IPS-15b (cell line): ENCODE results near the gene B3GALT5.

ENCODE experiments used
- H3K27me3 ChIP-seq: one replicate; pipeline ENCODE4 v1.6.1; 2013; ENCODE audit warnings: low read length; ENCODE audit not compliant: control insufficient read depth, insufficient read depth
- H3K36me3 ChIP-seq: one replicate; pipeline ENCODE4 v1.6.1; 2013; ENCODE audit warnings: low read length; ENCODE audit not compliant: control insufficient read depth, insufficient read depth
- H3K4me1 ChIP-seq: one replicate; pipeline ENCODE4 v1.6.1; 2013; ENCODE audit warnings: mild to moderate bottlenecking, low read length; ENCODE audit not compliant: control insufficient read depth, insufficient read depth
- H3K4me3 ChIP-seq: one replicate; pipeline ENCODE4 v1.5.1; 2013; ENCODE audit warnings: low read depth, low read length
- H3K9ac ChIP-seq: one replicate; pipeline ENCODE4 v1.6.1; 2013; ENCODE audit warnings: low read depth, mild to moderate bottlenecking, low read length
- H3K9me3 ChIP-seq: one replicate; pipeline ENCODE4 v1.6.1; 2013; ENCODE audit warnings: mild to moderate bottlenecking, low read length; ENCODE audit not compliant: control insufficient read depth, insufficient read depth

B3GALT5 gene

DNA sequence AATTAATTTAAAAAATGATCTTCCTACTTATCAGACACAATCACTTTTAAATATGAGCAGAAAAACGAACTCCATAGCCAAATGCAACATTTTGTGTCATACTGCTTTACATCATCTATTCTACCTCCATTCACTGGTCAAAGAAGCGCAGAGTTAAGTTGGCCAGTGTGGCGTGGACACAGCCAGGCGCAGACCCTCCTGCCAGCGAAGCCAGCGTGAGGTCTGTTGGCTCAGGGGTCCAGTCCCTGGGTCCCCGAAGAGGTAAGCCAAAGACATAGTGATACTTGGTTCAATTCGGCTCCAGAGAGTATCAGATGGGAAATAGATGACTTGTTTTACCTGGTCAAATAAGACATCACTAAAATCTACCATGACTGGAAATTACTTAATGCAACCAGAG is 59.2 kb downstream of the B3GALT5 start:
- Histone ChIP-seq H3K36me3 (peaks cover 4% of the 10 kb centered on the region), H3K4me3 (no peak overlapping the region), H3K9me3 (no peaks in the 10 kb centered on the region), H3K9ac (no peak overlapping the region), H3K27me3 (no peaks in the 10 kb centered on the region), H3K4me1 (peaks cover 6% of the 10 kb centered on the region)

DNA sequence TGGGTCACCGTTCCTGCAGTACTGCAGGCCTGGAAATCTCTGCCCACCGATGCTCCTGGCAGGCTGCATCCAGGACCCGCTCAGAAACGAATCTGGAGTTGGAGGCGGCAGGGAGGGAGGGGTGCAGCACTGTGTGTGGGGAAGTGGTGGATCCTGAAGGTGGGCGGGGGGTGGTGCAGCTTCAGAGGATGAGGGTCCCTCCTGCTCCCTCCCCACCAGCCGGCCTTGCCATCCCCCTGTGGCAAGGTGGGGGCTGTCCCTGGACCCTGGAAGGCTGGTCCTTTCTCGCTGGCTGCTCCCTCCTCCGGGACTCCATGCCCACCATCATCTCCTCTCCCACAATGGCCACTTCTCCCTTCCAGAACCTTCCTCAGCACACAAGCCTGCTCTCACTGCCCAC is 60.4 kb downstream of the B3GALT5 start:
- no peak overlapping the region for H3K4me3 ChIP-seq
- no peaks in the 10 kb centered on the region for H3K9me3 ChIP-seq
- no peaks in the 10 kb centered on the region for H3K27me3 ChIP-seq
- H3K4me1 ChIP-seq: peaks cover 6% of the 10 kb centered on the region
- no peak overlapping the region for H3K9ac ChIP-seq
- H3K36me3 ChIP-seq: peaks cover under 1% of the 10 kb centered on the region

DNA sequence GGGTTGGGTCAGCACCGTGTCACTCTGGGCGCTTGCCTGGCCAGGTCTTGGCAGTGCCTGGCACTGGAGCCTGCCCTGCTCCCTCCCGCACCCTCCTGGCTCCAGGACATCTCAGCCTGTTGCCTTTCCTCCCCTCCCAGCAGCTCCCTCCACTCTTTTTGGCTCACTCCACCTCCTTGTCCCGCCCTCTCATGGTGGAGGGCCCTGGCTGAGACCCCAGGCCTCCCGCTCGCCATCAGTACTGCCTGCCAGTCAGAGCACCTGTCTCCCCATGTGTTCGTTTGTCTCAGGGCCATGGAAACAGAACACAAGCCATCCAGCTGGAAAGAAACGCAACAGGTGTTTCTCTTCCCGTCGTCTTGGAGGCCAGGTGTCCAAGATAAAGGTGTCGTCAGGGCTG is 61.0 kb downstream of the B3GALT5 start:
- H3K4me3 ChIP-seq: no peak overlapping the region
- no peak overlapping the region for H3K9ac ChIP-seq
- no peaks in the 10 kb centered on the region for H3K27me3 ChIP-seq
- no peaks in the 10 kb centered on the region for H3K36me3 ChIP-seq
- H3K9me3 ChIP-seq: no peaks in the 10 kb centered on the region
- H3K4me1 ChIP-seq: peaks cover 6% of the 10 kb centered on the region

DNA sequence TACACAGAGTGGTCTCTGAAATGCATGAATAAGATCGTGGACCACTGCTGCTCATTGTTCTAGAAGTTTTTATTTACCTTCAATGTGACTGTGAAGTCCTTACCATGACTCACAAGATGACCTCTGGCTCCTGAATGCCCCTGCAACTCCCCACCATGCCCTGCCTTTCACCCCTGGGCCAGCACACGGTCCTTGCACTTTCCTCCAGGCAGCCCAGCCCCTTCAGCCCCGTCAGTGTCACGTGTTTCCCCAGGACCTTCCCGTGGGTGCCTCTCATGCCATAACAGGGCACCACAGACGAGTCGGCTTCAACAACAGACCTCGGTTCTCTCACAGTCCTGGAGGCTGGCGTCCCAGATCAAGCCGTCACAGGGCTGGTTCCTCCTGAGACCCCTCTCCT is 62.1 kb downstream of the B3GALT5 start:
- Histone ChIP-seq H3K36me3 (no peaks in the 10 kb centered on the region), H3K9ac (no peak overlapping the region), H3K4me1 (peaks cover 6% of the 10 kb centered on the region), H3K4me3 (no peak overlapping the region), H3K9me3 (no peaks in the 10 kb centered on the region), H3K27me3 (no peaks in the 10 kb centered on the region)

DNA sequence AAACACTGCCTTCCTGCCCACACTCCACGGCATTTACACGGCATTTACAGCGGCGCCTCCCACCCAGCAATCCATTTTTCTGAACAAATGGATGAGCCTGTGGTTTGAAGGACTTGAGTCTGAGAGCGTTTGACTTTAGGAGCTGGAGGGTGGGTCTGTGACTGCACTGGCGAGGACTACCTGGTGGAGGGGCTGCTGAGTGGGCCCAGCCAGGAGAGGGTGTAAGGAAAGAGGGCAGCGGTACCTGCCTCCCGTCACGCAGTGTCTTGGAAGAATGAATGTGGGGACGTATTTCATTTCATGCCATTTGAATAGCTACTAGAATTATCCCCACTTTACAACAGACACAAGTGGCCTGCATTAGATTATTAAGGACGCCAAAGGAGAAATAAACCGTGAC is 62.9 kb downstream of the B3GALT5 start:
- H3K36me3 ChIP-seq: no peaks in the 10 kb centered on the region
- H3K9ac ChIP-seq: no peak overlapping the region
- H3K9me3 ChIP-seq: no peaks in the 10 kb centered on the region
- no peak overlapping the region for H3K4me3 ChIP-seq
- H3K27me3 ChIP-seq: no peaks in the 10 kb centered on the region
- peaks cover 6% of the 10 kb centered on the region for H3K4me1 ChIP-seq

DNA sequence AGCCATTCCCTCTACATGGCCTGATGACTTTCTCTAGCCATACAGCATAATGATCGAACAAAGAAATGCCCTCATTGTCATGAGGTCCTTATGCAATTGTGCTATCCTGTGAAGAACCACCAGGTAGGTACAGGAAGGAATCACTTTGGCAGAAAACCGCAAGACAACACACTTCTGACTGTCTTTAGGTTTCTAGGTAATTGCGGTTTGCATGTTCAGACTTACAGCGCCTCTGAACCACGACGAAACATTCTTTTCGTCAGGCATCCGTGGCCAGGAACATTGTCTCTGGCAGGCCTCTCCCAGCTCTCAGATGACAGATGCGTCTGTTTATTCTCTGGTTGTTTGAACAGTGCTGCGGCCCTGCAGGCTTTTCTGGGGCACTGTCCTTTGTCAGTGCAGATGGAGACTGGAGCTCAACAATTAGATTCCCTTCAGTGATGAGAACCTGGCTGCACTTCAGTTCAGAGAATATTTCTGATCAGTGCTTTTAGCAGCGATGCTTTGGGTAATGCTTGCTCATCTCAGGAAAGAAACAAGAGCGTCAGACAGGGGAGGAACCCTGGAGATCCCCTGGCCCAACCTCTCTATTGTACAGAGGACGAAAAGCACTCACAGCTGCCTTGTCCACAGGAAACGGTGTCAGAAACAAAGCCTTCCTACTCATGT is 63.4 kb downstream of the B3GALT5 start:
- Histone ChIP-seq H3K9ac (no peak overlapping the region), H3K27me3 (no peaks in the 10 kb centered on the region), H3K9me3 (no peaks in the 10 kb centered on the region), H3K36me3 (no peaks in the 10 kb centered on the region), H3K4me3 (no peak overlapping the region), H3K4me1 (peaks cover 6% of the 10 kb centered on the region)

DNA sequence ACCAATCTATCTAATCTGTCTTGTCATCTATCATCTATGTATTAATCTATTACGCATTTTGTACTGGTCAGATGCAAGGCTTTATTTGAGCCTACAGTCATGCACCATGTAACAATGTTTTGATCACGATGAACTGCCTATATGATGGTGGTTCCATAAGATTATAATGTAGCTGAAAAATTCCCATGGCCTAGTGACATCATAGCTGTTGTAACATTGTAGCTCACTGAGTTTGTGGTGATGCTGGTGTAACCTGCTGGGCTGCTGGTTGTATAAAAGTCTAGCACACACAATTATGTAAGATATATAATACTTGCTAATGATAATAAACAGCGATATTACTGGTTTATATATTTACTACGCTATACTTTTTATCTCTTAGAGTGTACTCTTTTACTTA is 67.5 kb downstream of the B3GALT5 start:
- Histone ChIP-seq H3K4me3 (no peak overlapping the region), H3K27me3 (no peaks in the 10 kb centered on the region), H3K9ac (no peak overlapping the region), H3K4me1 (peaks cover 6% of the 10 kb centered on the region), H3K36me3 (no peaks in the 10 kb centered on the region), H3K9me3 (no peaks in the 10 kb centered on the region)

DNA sequence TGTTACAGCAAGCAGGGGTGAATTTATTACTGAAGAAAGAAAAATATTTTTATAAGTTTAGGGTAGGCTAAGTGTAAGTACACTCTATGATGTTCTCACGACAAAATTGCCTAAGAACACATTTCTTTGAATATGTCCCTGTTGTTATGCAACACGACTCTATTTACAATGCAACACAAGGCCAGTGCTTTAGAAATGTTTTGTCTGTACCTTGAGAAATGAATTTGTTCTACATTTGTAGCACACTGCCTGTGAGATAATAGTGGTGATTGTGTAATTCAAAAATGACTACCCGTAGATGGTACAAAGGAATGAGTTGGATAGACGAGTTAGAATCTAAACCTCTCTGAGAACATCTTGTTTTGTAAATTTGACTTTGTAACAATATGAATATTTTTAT is 68.5 kb downstream of the B3GALT5 start:
- no peak overlapping the region for H3K4me3 ChIP-seq
- no peak overlapping the region for H3K9ac ChIP-seq
- no peaks in the 10 kb centered on the region for H3K36me3 ChIP-seq
- H3K4me1 ChIP-seq: peaks cover 3% of the 10 kb centered on the region
- no peaks in the 10 kb centered on the region for H3K27me3 ChIP-seq
- H3K9me3 ChIP-seq: no peaks in the 10 kb centered on the region

DNA sequence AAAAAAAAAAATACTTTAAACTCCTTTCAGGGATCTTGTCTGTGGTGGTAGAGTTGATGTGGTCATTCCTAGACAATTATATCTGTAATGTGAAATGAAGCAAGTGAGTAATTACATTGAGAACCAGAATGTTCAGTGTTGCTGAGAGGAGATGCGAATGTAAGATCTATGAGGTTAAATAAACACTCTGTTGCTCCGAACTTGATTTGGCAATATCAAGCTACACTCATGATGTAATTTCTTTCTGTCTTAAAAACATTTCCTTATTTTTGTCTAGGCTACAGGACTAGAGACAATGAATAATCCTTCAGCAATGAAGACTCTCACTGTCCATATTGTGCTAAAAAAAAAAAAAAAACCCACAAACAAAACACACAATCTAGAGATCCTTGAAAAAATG is 69.1 kb downstream of the B3GALT5 start:
- no peaks in the 10 kb centered on the region for H3K4me1 ChIP-seq
- H3K9ac ChIP-seq: no peak overlapping the region
- no peaks in the 10 kb centered on the region for H3K27me3 ChIP-seq
- no peaks in the 10 kb centered on the region for H3K36me3 ChIP-seq
- no peak overlapping the region for H3K4me3 ChIP-seq
- no peaks in the 10 kb centered on the region for H3K9me3 ChIP-seq

DNA sequence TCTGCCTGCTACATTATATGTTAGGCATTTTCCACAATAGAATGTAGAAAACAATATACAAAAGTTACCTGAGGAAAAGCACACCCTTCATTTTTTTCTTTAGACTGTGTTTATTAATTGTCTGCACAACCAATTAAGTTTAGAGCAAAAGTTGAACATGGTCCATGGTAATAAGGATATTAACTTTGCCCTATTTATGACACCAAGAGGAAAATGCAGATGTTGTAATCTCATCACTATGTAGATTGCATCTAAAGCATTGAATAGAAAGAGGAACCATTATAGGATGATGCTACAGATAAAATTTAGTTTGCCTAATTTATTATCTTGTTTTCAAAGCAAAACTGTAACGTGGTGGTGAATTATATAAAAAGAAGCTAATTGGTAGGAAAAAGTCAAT is 72.5 kb downstream of the B3GALT5 start:
- Histone ChIP-seq H3K4me3 (no peak overlapping the region), H3K36me3 (no peaks in the 10 kb centered on the region), H3K4me1 (no peaks in the 10 kb centered on the region), H3K27me3 (no peaks in the 10 kb centered on the region), H3K9me3 (no peaks in the 10 kb centered on the region), H3K9ac (no peak overlapping the region)

DNA sequence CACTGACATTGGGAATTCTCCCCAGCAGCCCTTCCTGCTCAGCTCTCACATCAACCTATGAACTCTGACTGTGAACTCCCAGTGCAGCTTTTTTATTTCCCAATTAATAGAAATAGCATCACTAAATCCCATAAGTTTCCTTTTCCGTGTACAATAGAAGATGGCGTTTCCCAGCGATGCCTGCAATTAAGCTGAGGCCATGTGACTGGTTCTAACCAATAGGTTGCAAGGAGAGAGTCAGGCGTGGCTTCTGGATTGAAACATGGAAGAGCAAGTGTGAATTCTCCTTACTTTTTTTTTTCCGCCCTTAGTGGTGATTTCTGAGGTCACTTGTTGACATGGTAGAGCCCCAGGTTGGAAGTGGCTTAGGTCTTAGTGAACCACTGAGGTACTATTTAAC is 73.3 kb downstream of the B3GALT5 start:
- H3K9ac ChIP-seq: no peak overlapping the region

DNA sequence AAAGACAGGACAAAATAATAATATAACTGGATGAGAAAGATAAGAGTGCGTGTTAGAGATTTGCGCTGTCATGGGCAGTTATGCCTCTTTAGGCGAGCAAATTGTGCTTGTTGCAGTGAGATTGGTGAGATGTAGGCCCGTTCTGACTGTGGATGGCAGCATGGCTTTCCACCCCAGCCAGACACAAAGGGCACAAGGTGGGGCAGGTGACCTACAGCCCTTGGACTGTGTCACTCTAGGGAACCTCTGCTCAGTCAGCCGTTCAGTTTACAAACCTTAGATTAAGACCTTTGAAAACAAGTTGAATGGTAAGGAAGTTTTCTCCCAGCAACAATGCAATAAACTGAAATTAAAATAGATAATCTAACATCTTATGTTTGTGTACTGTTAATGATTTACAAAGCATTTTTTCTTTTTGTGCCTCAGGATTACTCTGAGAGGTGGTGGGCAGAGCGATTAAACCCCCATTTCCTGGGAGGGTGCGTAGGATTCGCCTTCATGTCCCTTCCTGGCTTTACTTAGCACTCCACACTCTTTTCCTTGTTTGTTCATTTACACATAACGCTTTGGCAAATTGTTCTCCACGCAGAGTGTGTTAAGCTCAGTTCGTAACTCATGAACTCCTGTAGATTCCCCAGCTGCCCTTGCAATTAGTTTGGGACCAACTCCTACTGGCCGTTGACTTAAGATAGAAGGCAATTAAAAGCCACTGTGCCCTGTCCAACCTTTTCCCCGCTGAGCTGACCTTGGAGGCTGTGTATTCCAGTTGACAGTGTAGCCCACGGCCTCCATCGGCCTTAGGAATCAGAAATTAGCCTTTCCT is 74.1 kb downstream of the B3GALT5 start:
- no peaks in the 10 kb centered on the region for H3K36me3 ChIP-seq
- H3K27me3 ChIP-seq: no peaks in the 10 kb centered on the region
- H3K4me3 ChIP-seq: no peak overlapping the region
- H3K9me3 ChIP-seq: no peaks in the 10 kb centered on the region
- H3K9ac ChIP-seq: no peak overlapping the region
- no peaks in the 10 kb centered on the region for H3K4me1 ChIP-seq

More for the DNA sequence above, 73.3 kb downstream of the B3GALT5 start:
- Histone ChIP-seq H3K27me3 (no peaks in the 10 kb centered on the region), H3K9me3 (no peaks in the 10 kb centered on the region), H3K4me3 (no peak overlapping the region), H3K36me3 (no peaks in the 10 kb centered on the region), H3K4me1 (no peaks in the 10 kb centered on the region)
